ENCODE data around the gene TMEM238L. TPM values are rescaled to one million over a fixed set of nuclear protein-coding genes. Genes with fewer than 3 reads are reported as not detected.

The TMEM238L gene
- total and polyA plus RNA-seq, 2 of the 8 experiments (the other 6 are each of a cell fraction or from before 2014, with no cell fraction given), result not detected

DNA sequence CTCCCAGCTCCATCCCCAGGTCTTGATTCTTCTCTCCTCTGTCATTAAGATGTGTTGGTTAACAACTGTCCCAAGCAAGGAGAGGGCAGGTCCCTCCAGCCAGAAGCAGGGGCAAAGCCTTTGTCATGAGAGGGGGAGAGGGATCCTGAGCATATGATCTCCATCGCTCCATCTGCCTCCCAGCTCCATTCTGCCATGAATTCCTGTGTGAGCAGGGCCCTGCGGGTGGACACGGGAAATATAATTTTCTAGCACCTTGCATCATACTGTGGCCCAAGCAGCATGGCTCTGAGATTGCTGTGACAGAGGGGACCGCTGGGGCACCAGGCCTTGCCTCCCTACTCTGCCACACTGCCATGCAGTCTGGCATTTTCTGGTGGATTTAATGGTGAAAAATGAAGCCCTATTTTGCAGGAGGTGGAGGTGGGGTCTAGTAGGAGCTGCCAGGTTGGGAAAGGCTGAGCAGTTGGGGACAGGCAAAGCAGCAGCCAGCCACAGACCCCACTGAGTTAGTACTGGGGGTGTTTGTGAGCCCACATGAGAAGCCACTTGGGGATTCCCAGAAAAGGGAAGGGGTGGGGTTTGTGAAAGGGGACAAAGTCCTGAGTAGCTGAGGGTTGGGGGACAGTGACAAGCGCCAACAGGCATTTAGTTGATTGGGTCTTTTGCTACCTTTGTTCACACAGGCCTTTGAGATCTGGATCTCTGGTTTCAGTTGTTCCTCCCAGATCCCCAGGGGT is 16.4 kb downstream of the TMEM238L start:
- Histone ChIP-seq H4K8ac (ENCODE audit: extremely low read depth, insufficient read depth, low read length) (no peak overlapping the region; the same call in 1 of the 2 replicates), H3K4ac (replicated peaks; ENCODE audit: insufficient read length, low read depth, low read length) (no peak overlapping the region), H3K23me2 (ENCODE audit: low read depth, low read length) (no peaks in the 10 kb centered on the region; the same call in 1 of the 2 replicates), H3K14ac (ENCODE audit: insufficient read length) (no peak overlapping the region), H2BK5ac (ENCODE audit: low read depth, low read length) (peak overlapping the region; percentile 1; the same call in 1 of the 2 replicates), H2BK120ac (replicated peaks; ENCODE audit: low read depth, low read length) (no peak overlapping the region), H3K27me3 (replicated peaks in 1 of 4; ENCODE audit: control insufficient read depth in 3 of 4, extremely low read depth in 1 of 4, insufficient read depth in 3 of 4, low read length in 3 of 4) (no peaks in the 10 kb centered on the region; a peak in 1 of 7 replicates), H4K5ac (ENCODE audit: insufficient read length, low read depth, low read length) (no peak overlapping the region), H3K4me2 (ENCODE audit: insufficient read depth in 1 of 2, low read depth in 2 of 2, low read length in 2 of 2) (no peak overlapping the region), H3K36me3 (ENCODE audit: control insufficient read depth in 2 of 4, insufficient read depth in 4 of 4, low read length in 3 of 4) (no peaks in the 10 kb centered on the region), H3K79me1 (ENCODE audit: low read depth, low read length) (no peaks in the 10 kb centered on the region), H3K9me3 (ENCODE audit: insufficient read depth in 2 of 2, low read depth in 1 of 2, low read length in 1 of 2) (no peaks in the 10 kb centered on the region), H3K27ac (ENCODE audit: low read depth, low read length) (no peak overlapping the region), H4K91ac (replicated peaks; ENCODE audit: insufficient read length, low read length) (peak overlapping the region; percentile 36), H3K79me2 (ENCODE audit: control insufficient read depth in 1 of 2, insufficient read depth in 2 of 2, low read length in 2 of 2) (no peaks in the 10 kb centered on the region), H3K56ac (replicated peaks; ENCODE audit: insufficient read length, low read depth, low read length) (no peak overlapping the region), H2BK12ac (ENCODE audit: low read depth, low read length) (no peak overlapping the region), H2AK5ac (ENCODE audit: low read depth, low read length) (no peak overlapping the region; the same call in 1 of the 2 replicates), H3K9ac (replicated peaks in 1 of 4; ENCODE audit: extremely low read depth in 1 of 4, low read depth in 3 of 4, low read length in 3 of 4) (peak overlapping the region in 1 of 4 experiments; percentile 6; a peak in 1 of 7 replicates), H3K4me1 (replicated peaks in 1 of 4; ENCODE audit: control insufficient read depth in 3 of 4, insufficient read depth in 4 of 4, low read length in 3 of 4) (peaks cover 4 to 16% (median 12%) of the 10 kb centered on the region in 4 experiments; a peak in 6 of 7 replicates), H3K18ac (ENCODE audit: extremely low read depth, low read length) (no peak overlapping the region), H2AFZ (ENCODE audit: low read length) (no peak overlapping the region), H4K20me1 (replicated peaks in 1 of 2; ENCODE audit: control insufficient read depth in 1 of 2, insufficient read depth in 2 of 2, low read length in 2 of 2) (no peaks in the 10 kb centered on the region), H2BK20ac (ENCODE audit: low read length) (0 out of 2 replicates have a peak overlapping the region, but pooled peaks have one; percentile 89), H3K23ac (ENCODE audit: insufficient read length) (no peak overlapping the region), H3K4me3 (ENCODE audit: extremely low read depth in 1 of 4, insufficient read depth in 2 of 4, low read depth in 3 of 4, low read length in 4 of 4) (no peak overlapping the region), H2BK15ac (ENCODE audit: low read length) (no peak overlapping the region)
- TF ChIP-seq E2F6 (IDR thresholded peaks at IDR 0.05), result no peak
- no peak for TF ChIP-seq JUND (IDR thresholded peaks at IDR 0.05; ENCODE audit: low read length)
- TF ChIP-seq PHF8 (conservative IDR thresholded peaks at IDR 0.05; ENCODE audit: low read depth, low read length), result no peak
- no peak for TF ChIP-seq SIX5 (IDR thresholded peaks at IDR 0.05; ENCODE audit: low read depth, low read length)
- TF ChIP-seq SUZ12 (IDR thresholded peaks at IDR 0.05; ENCODE audit: low read length), result no peak
- no peak for TF ChIP-seq CEBPB (IDR thresholded peaks at IDR 0.05; ENCODE audit: low read depth, low read length)
- no peak for TF ChIP-seq SIRT6 (IDR thresholded peaks at IDR 0.05; ENCODE audit: low read length)
- DNase-seq (ENCODE audit: low read depth in 1 of 2, low spot score in 2 of 2) (no peak), FAIRE-seq (no peak)
- ChIA-PET POLR2A (ENCODE audit: partially characterized antibody) (interaction anchor here (1.7 kb wide), 1 partner anchor 15 kb away, joined by 4 read pairs; no protein-coding TSS in a partner anchor), CTCF (ENCODE audit: partially characterized antibody) (interaction anchor here (1.1 to 5.4 kb wide), 2 partner anchors 14 to 57 kb away, joined by 3 to 22 read pairs; no protein-coding TSS in a partner anchor)
- WGBS, 2 experiments (ENCODE audit: extremely low coverage in 1 of 2, insufficient coverage in 1 of 2, insufficient read length in 1 of 2, insufficient replicate concordance in 2 of 2, low coverage in 1 of 2, low lambda C conversion rate in 2 of 2, missing lambda C conversion rate in 1 of 2), result 87% methylated on average over 5 of the region's 5 CpGs; no CpG with 5 or more reads in 1 of the 2 experiments
